CD4-positive, alpha-beta T cell (primary cell): ENCODE measurements around the gene TEX13A. TPM values are rescaled to one million over a fixed set of nuclear protein-coding genes. Genes with fewer than 3 reads are reported as not detected.

Experiments
- ATAC-seq: fragments of 200-7000 bp; cut with Tn5 transposase; one replicate; pipeline ENCODE4 v1.10.0; 2022; ENCODE audit warnings: mild to moderate bottlenecking; ENCODE audit not compliant: poor library complexity
- CTCF ChIA-PET: fragments of 350-600 bp; sonication (Branson Sonifier 250); formaldehyde crosslinking; loops from one replicate; lab custom pipeline; 2021; ENCODE audit warnings: antibody characterized with exemption, inconsistent platforms; lab: Charles Lee
- POLR2A ChIA-PET: fragments of 350-600 bp; sonication (Branson Sonifier 250); formaldehyde crosslinking; loops from one replicate; lab custom pipeline; 2021; ENCODE audit warnings: antibody characterized with exemption, inconsistent platforms; lab: Charles Lee
- DNase-seq, 14 experiments: peaks; one replicate each; pipeline ENCODE4 v3.0.0-alpha.2; 2013 to 2020; ENCODE audit warnings: mixed read lengths in 2 of 14
- H3K27ac ChIP-seq, 2 donors: one replicate each; pipeline versions ENCODE4 v1.5.1 to v1.7.0; 2013; ENCODE audit warnings: low read length in 2 of 2, low read depth in 1 of 2, mild to moderate bottlenecking in 1 of 2
- H3K27me3 ChIP-seq, 2 experiments: 1 replicate in 1 of 2; 2 replicates in 1 of 2; pipeline versions ENCODE4 v1.6.1 to v1.7.0; 2013; ENCODE audit warnings: low read length in 2 of 2, control low read depth in 1 of 2, mild to moderate bottlenecking in 1 of 2, moderate library complexity in 1 of 2; ENCODE audit not compliant: insufficient read depth in 2 of 2, control insufficient read depth in 1 of 2
- H3K36me3 ChIP-seq: one replicate; pipeline ENCODE4 v1.6.1; 2013; ENCODE audit warnings: low read length, control low read depth; ENCODE audit not compliant: insufficient read depth
- H3K4me1 ChIP-seq: one replicate; pipeline ENCODE4 v1.6.1; 2013; ENCODE audit warnings: low read length, control low read depth; ENCODE audit not compliant: insufficient read depth
- H3K4me3 ChIP-seq: one replicate; pipeline ENCODE4 v1.5.1; 2013; ENCODE audit warnings: mild to moderate bottlenecking, low read length, moderate library complexity
- H3K9me3 ChIP-seq, 2 experiments: 1 replicate in 1 of 2; 2 replicates in 1 of 2; pipeline versions ENCODE4 v1.6.1 to v1.7.0; 2013; ENCODE audit warnings: low read length in 2 of 2, mild to moderate bottlenecking in 2 of 2, control low read depth in 1 of 2, moderate library complexity in 1 of 2; ENCODE audit not compliant: control insufficient read depth in 1 of 2, insufficient read depth in 1 of 2
- H3K27ac Mint-ChIP-seq: one replicate; pipeline ENCODE4 v1.8.0; 2020; ENCODE audit warnings: mixed read lengths
- H3K27me3 Mint-ChIP-seq: one replicate; pipeline ENCODE4 v1.8.0; 2021; ENCODE audit warnings: mixed read lengths
- H3K36me3 Mint-ChIP-seq: one replicate; pipeline ENCODE4 v1.8.0; 2021; ENCODE audit warnings: low read depth, mixed read lengths
- H3K4me1 Mint-ChIP-seq: one replicate; pipeline ENCODE4 v1.8.0; 2021; ENCODE audit warnings: low read depth, mixed read lengths
- H3K4me3 Mint-ChIP-seq: one replicate; pipeline ENCODE4 v1.8.0; 2020; ENCODE audit warnings: mild to moderate bottlenecking, mixed read lengths
- H3K9me3 Mint-ChIP-seq: one replicate; pipeline ENCODE4 v1.8.0; 2020; ENCODE audit warnings: mixed read lengths
- intact Hi-C, 2 experiments: fragments of 100-400 bp; cut with DNase I in 1 of 2; cut with micrococcal nuclease in 1 of 2; formaldehyde crosslinking; loops; one replicate each; pipeline versions ENCODE4 v1.15.1 to v1.9.0; 2023 to 2025; cut with DNase I, micrococcal nuclease
- total RNA-seq, 174 experiments: library from RNA in 2 of 174; stranded (reverse) in 2 of 174; gene quantifications; one replicate each; pipeline ENCODE4 v1.2.3 and lab custom pipeline; 2021 to 2026
- TF ChIP-seq, protein P1 (sequence below): fragments of 200-600 bp; IDR thresholded peaks from one replicate; pipeline ENCODE4 v1.8.0; 2022; ENCODE audit warnings: antibody characterized with exemption, mild to moderate bottlenecking

The TEX13A gene
- total RNA-seq, 2 experiments from 2014 or later, result not detected

DNA sequence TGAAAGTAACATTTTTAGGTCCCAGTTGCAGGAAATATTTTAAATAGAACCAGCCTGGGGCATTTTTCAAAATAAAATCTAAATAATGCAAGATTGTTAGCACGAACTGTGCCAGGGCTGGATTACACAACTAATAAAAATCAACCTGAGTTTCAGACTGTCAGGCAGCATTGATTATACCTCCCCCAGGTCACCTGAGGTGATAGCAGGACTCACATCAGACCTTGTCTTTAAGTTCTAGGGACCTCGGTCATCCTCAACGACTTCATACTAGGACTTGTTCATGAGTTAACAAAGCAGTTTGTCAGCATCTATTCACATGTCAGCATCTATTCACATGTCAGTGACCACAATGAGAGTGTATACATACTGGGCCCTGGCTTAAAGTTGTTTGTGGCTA, 8.7 kb upstream of the TEX13A start:
- no peaks in the 10 kb centered on the region for H3K36me3 Mint-ChIP-seq
- no peak overlapping the region for H3K4me3 Mint-ChIP-seq
- no peaks in the 10 kb centered on the region for H3K4me1 ChIP-seq
- ChIA-PET CTCF (interaction anchor here (1.1 kb wide), 1 partner anchor 41 kb away, joined by 3 read pairs; no protein-coding TSS in a partner anchor), POLR2A (no interaction called here)
- H3K27ac Mint-ChIP-seq, result no peak overlapping the region
- H3K36me3 ChIP-seq, result no peaks in the 10 kb centered on the region
- TF ChIP-seq, protein P1, sequence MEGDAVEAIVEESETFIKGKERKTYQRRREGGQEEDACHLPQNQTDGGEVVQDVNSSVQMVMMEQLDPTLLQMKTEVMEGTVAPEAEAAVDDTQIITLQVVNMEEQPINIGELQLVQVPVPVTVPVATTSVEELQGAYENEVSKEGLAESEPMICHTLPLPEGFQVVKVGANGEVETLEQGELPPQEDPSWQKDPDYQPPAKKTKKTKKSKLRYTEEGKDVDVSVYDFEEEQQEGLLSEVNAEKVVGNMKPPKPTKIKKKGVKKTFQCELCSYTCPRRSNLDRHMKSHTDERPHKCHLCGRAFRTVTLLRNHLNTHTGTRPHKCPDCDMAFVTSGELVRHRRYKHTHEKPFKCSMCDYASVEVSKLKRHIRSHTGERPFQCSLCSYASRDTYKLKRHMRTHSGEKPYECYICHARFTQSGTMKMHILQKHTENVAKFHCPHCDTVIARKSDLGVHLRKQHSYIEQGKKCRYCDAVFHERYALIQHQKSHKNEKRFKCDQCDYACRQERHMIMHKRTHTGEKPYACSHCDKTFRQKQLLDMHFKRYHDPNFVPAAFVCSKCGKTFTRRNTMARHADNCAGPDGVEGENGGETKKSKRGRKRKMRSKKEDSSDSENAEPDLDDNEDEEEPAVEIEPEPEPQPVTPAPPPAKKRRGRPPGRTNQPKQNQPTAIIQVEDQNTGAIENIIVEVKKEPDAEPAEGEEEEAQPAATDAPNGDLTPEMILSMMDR, result no peak
- H3K27me3 ChIP-seq, result no peaks in the 10 kb centered on the region
- H3K9me3 Mint-ChIP-seq, result no peaks in the 10 kb centered on the region
- no peak overlapping the region for H3K4me3 ChIP-seq
- H3K27me3 Mint-ChIP-seq, result no peaks in the 10 kb centered on the region
- intact Hi-C loops, result no loop called here
- DNase-seq (no peak), ATAC-seq (no peak)
- H3K9me3 ChIP-seq, result no peaks in the 10 kb centered on the region
- H3K4me1 Mint-ChIP-seq, result no peaks in the 10 kb centered on the region
- H3K27ac ChIP-seq, result no peak overlapping the region

DNA sequence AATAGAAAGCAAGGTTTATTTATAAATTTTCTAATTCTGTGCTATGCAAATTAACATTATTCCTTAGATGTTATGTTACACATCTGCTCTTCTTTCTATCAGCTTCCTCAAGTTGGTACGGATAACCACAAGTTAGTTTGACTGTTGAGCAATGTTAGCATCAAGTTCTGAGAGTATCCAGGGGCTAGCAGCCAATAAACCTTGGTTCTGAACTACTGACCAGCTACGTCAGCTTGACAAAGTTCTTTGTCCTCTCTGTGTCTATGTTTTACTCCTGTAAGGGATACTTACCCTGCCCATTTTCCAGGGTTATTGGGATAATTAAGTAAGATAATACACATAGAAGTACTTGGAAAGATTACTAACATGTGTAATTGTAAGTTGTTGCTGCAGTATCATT, 8.1 kb upstream of the TEX13A start:
- Histone ChIP-seq H3K27ac (no peak overlapping the region), H3K4me3 (no peak overlapping the region), H3K27me3 (no peaks in the 10 kb centered on the region), H3K9me3 (no peaks in the 10 kb centered on the region), H3K36me3 (no peaks in the 10 kb centered on the region), H3K4me1 (no peaks in the 10 kb centered on the region)
- TF ChIP-seq, protein P1, result no peak
- ChIA-PET POLR2A (no interaction called here), CTCF (interaction anchor here (1.1 kb wide), 1 partner anchor 42 kb away, joined by 3 read pairs; no protein-coding TSS in a partner anchor)
- ATAC-seq, result no peak
- Mint-ChIP-seq H3K4me1 (no peaks in the 10 kb centered on the region), H3K4me3 (no peak overlapping the region), H3K9me3 (no peaks in the 10 kb centered on the region), H3K27me3 (no peaks in the 10 kb centered on the region), H3K27ac (no peak overlapping the region), H3K36me3 (no peaks in the 10 kb centered on the region)
- intact Hi-C loops, result no loop called here
- no peak for DNase-seq

DNA sequence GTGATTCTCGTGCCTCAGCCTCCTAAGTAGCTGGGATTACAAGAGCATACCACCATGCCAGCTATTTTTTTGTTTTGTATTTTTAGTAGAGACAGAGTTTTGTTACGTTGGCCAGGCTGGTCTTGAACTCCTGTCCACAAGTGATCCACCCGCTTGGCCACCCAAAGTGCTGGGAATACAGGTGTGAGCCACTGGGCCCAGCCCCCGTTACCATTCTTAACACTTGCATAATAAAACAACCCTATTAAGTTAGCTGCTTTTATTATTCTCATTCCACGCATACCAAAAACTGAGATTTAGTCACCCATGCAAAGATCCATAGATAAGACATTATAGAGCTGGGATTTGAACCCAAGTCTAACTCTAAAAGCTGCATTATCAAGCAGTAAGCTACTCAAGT, 6.0 kb upstream of the TEX13A start:
- POLR2A ChIA-PET, result no interaction called here
- Mint-ChIP-seq H3K4me1 (no peaks in the 10 kb centered on the region), H3K27ac (no peak overlapping the region), H3K27me3 (no peaks in the 10 kb centered on the region), H3K4me3 (no peak overlapping the region), H3K36me3 (no peaks in the 10 kb centered on the region), H3K9me3 (no peaks in the 10 kb centered on the region)
- Histone ChIP-seq H3K4me1 (no peaks in the 10 kb centered on the region), H3K27me3 (no peaks in the 10 kb centered on the region), H3K36me3 (no peaks in the 10 kb centered on the region), H3K4me3 (no peak overlapping the region), H3K9me3 (no peaks in the 10 kb centered on the region), H3K27ac (no peak overlapping the region)
- CTCF ChIA-PET, result no interaction called here
- DNase-seq (no peak), ATAC-seq (no peak)
- TF ChIP-seq, protein P1, result no peak
- intact Hi-C loops, result no loop called here
